Gastrocnemius medialis (tissue), 4 donors: ENCODE measurements around the gene MCM5. TPM values are rescaled to one million over a fixed set of nuclear protein-coding genes. Genes with fewer than 3 reads are reported as not detected.

Source experiments
- ATAC-seq, 2 donors: fragments of 150-250 bp; one replicate each; pipeline ENCODE4 v1.9.1; 2016
- DNase-seq, 2 donors: peaks; one replicate each; pipeline ENCODE4 v3.0.0-alpha.2; 2019
- H3K27ac ChIP-seq, 4 donors: fragments of 200-600 bp; sonication (generic); 1 replicate in 1 of 4; 2 replicates in 3 of 4; pipeline ENCODE4 v1.5.1; 2016 to 2018; ENCODE audit warnings: mild to moderate bottlenecking in 2 of 4, moderate library complexity in 1 of 4
- H3K27me3 ChIP-seq, 3 donors: fragments of 200-600 bp; sonication (generic) in 2 of 3; 1 replicate in 1 of 3; 2 replicates in 2 of 3; pipeline versions ENCODE4 v1.5.1 to v1.6.0; 2016 to 2019; ENCODE audit warnings: mild to moderate bottlenecking in 1 of 3, moderate library complexity in 1 of 3
- H3K36me3 ChIP-seq, 2 donors: fragments of 200-600 bp; sonication (generic) in 1 of 2; one replicate each; pipeline ENCODE4 v1.5.1; 2017 to 2018
- H3K4me1 ChIP-seq, 2 donors: fragments of 200-600 bp; sonication (generic) in 1 of 2; one replicate each; pipeline ENCODE4 v1.5.1; 2016 to 2017; ENCODE audit warnings: mild to moderate bottlenecking in 2 of 2
- H3K4me3 ChIP-seq, 4 donors: fragments of 200-600 bp; sonication (generic) in 3 of 4; 1 replicate in 1 of 4; 2 replicates in 3 of 4; pipeline ENCODE4 v1.5.1; 2016 to 2019; ENCODE audit warnings: mild to moderate bottlenecking in 2 of 4
- H3K9me3 ChIP-seq, 3 donors: fragments of 200-600 bp; sonication (generic) in 2 of 3; 1 replicate in 1 of 3; 2 replicates in 2 of 3; pipeline ENCODE4 v1.5.1; 2016 to 2019
- CTCF ChIP-seq, 5 experiments: fragments of 450-650 bp in 3 of 5; fragments of 200-600 bp in 2 of 5; sonication (generic) in 2 of 5; IDR thresholded peaks in 4 of 5; conservative IDR thresholded peaks in 1 of 5; 1 replicate in 4 of 5; 2 replicates in 1 of 5; pipeline ENCODE4 v1.5.1; 2016 to 2019; ENCODE audit warnings: antibody characterized with exemption in 5 of 5, mild to moderate bottlenecking in 3 of 5, moderate library complexity in 3 of 5
- POLR2A ChIP-seq, 2 donors: fragments of 450-650 bp; IDR thresholded peaks; one replicate each; pipeline ENCODE4 v1.6.1; 2017; ENCODE audit warnings: antibody characterized with exemption in 2 of 2, mild to moderate bottlenecking in 2 of 2, moderate library complexity in 2 of 2
- in situ Hi-C, 4 donors: fragments of 200-750 bp; cut with MboI; loops; one replicate each; pipeline versions ENCODE4 v1.15.0 to v1.8.0; 2017; ENCODE audit warnings: low sequenced_read_pairs in 4 of 4
- intact Hi-C: fragments of 100-400 bp; cut with DNase I; formaldehyde crosslinking; loops from one replicate; pipeline ENCODE4 v1.15.1; 2023; ENCODE audit warnings: low total_unique reads
- total RNA-seq, 4 donors: library from RNA; depleted of rRNA; stranded (reverse); fragments of >200 nt; gene quantifications; one replicate each; pipeline versions ENCODE4 v1.1.0 to v1.2.3, GENCODE V29; 2016

Gene MCM5
- total RNA-seq, 4 donors from 2014 or later, result 7.1 to 19.3 (median 14.9) TPM

- DNase-seq (peak; percentile 85 to 94), ATAC-seq (peak; percentile 45 to 46)
- Histone ChIP-seq H3K4me3 (peak overlapping the region in 2 of 4 donors; percentile 10 to 15), H3K4me1 (peaks cover 32 to 41% of the 10 kb centered on the region in 2 donors), H3K9me3 (no peaks in the 10 kb centered on the region), H3K27me3 (no peaks in the 10 kb centered on the region), H3K36me3 (no peaks in the 10 kb centered on the region), H3K27ac (peak overlapping the region; percentile 88 to 94 (median 92))
- intact Hi-C loops, result no loop called here
- TF ChIP-seq CTCF (IDR thresholded peaks at IDR 0.05 in 4 of 5, conservative IDR thresholded peaks at IDR 0.05 in 1 of 5), result no peak
- no peak for TF ChIP-seq POLR2A (IDR thresholded peaks at IDR 0.05)
- in situ Hi-C loops, result no loop called here
These were observed 23.0 kb upstream of the MCM5 start for GRCh38 chr22:35376728-35377472.

GRCh38 chr22:35377735-35378134, 22.2 kb upstream of the MCM5 start:
- DNase-seq, result no peak
- no peak for TF ChIP-seq CTCF (IDR thresholded peaks at IDR 0.05 in 4 of 5, conservative IDR thresholded peaks at IDR 0.05 in 1 of 5)
- TF ChIP-seq POLR2A (IDR thresholded peaks at IDR 0.05), result no peak
- in situ Hi-C loops, result no loop called here
- H3K27me3 ChIP-seq, result no peaks in the 10 kb centered on the region
- ATAC-seq, result no peak
- H3K9me3 ChIP-seq, result no peaks in the 10 kb centered on the region
- intact Hi-C loops, result no loop called here
- H3K4me3 ChIP-seq, result no peak overlapping the region
- H3K36me3 ChIP-seq, result peaks cover 0 to under 1% of the 10 kb centered on the region in 2 donors
- H3K27ac ChIP-seq, result peak overlapping the region; percentile 88 to 94 (median 92)
- H3K4me1 ChIP-seq, result peaks cover 37 to 43% of the 10 kb centered on the region in 2 donors

- Histone ChIP-seq H3K4me3 (no peak overlapping the region), H3K27me3 (no peaks in the 10 kb centered on the region), H3K4me1 (peaks cover 46 to 51% of the 10 kb centered on the region in 2 donors), H3K9me3 (no peaks in the 10 kb centered on the region), H3K36me3 (peaks cover 0 to 9% of the 10 kb centered on the region in 2 donors), H3K27ac (peak overlapping the region; percentile 88 to 94 (median 92))
- ATAC-seq (no peak), DNase-seq (no peak)
- in situ Hi-C loops, result no loop called here
- TF ChIP-seq POLR2A (IDR thresholded peaks at IDR 0.05), result no peak
- no peak for TF ChIP-seq CTCF (IDR thresholded peaks at IDR 0.05 in 4 of 5, conservative IDR thresholded peaks at IDR 0.05 in 1 of 5)
- intact Hi-C loops, result no loop called here
These were observed 21.3 kb upstream of the MCM5 start for GRCh38 chr22:35378621-35379020.

GRCh38 chr22:35379146-35379993, 20.6 kb upstream of the MCM5 start:
- intact Hi-C loops (no loop called here), in situ Hi-C loops (no loop called here)
- H3K4me3 ChIP-seq, result no peak overlapping the region
- no peaks in the 10 kb centered on the region for H3K9me3 ChIP-seq
- H3K27me3 ChIP-seq, result no peaks in the 10 kb centered on the region
- peaks cover 52 to 53% of the 10 kb centered on the region in 2 donors for H3K4me1 ChIP-seq
- peaks cover 0 to 17% of the 10 kb centered on the region in 2 donors for H3K36me3 ChIP-seq
- no peak for TF ChIP-seq POLR2A (IDR thresholded peaks at IDR 0.05)
- TF ChIP-seq CTCF (IDR thresholded peaks at IDR 0.05 in 4 of 5, conservative IDR thresholded peaks at IDR 0.05 in 1 of 5), result no peak
- ATAC-seq (no peak), DNase-seq (no peak)
- H3K27ac ChIP-seq, result peak overlapping the region; percentile 88 to 94 (median 92)
